Measurements from ENCODE around the gene ARAP1. TPM values are rescaled to one million over a fixed set of nuclear protein-coding genes. Genes with fewer than 3 reads are reported as not detected.

The ARAP1 gene
- total RNA-seq, 4 donors from 2014 or later, result 122 to 285 (median 145) TPM

GRCh38 chr11:72741429-72741833 lies 10.8 kb downstream of the ARAP1 start:
- Histone ChIP-seq H3K27ac (peak overlapping the region; percentile 30 to 82 (median 55)), H3K36me3 (no peaks in the 10 kb centered on the region), H3K4me1 (peaks cover 0 to 57% (median 56%) of the 10 kb centered on the region in 4 donors), H3K9me3 (no peaks in the 10 kb centered on the region), H3K27me3 (no peaks in the 10 kb centered on the region), H3K4me3 (no peak overlapping the region)
- TF ChIP-seq, protein P1, sequence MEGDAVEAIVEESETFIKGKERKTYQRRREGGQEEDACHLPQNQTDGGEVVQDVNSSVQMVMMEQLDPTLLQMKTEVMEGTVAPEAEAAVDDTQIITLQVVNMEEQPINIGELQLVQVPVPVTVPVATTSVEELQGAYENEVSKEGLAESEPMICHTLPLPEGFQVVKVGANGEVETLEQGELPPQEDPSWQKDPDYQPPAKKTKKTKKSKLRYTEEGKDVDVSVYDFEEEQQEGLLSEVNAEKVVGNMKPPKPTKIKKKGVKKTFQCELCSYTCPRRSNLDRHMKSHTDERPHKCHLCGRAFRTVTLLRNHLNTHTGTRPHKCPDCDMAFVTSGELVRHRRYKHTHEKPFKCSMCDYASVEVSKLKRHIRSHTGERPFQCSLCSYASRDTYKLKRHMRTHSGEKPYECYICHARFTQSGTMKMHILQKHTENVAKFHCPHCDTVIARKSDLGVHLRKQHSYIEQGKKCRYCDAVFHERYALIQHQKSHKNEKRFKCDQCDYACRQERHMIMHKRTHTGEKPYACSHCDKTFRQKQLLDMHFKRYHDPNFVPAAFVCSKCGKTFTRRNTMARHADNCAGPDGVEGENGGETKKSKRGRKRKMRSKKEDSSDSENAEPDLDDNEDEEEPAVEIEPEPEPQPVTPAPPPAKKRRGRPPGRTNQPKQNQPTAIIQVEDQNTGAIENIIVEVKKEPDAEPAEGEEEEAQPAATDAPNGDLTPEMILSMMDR (IDR thresholded peaks at IDR 0.05), result no peak
- no peak for TF ChIP-seq POLR2A (IDR thresholded peaks at IDR 0.05)
- peak in 2 of 3 donors; percentile 58 to 69 for DNase-seq

DNA sequence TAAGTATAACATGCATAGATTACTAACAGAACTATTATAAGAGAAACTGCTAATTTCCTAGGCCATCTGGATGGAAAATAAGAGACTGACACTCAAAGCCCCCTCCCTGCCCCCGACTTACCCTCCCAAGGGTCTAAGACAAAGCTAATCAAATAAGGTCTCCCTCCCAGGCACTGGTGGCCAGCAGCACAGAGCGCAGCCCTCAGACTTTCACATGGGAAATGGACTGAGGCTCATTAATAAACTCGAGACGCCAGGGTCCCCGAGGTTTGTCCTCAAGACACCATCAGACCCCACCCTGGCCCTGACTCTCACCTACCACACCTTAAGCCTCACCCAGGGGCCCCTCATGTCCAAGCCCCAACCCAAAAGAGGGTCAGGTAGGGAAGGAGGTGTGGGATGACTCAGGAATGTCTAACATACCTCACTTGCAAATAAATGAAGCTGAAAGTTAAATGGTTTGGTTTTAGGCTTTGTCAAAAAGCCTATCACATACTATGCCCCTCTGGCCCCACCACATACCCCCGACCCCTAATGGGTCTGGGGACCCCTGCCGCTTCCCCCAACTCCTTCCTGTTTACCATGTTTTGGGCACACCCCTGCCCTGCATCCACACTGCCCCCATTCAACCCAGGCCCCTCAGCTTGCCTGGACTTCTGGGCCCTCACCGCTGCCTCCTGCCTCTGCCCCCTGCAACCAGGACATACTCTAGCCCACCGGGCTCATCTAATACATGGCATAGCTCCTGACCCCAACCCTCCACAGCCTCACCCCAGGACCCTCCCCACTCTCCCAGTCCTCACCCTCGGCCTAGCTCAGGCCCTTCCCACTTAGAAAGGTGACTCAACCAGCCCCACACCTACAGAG lies 11.4 kb downstream of the ARAP1 start:
- TF ChIP-seq, protein P1 (IDR thresholded peaks at IDR 0.05), result no peak
- no peak for TF ChIP-seq POLR2A (IDR thresholded peaks at IDR 0.05)
- Histone ChIP-seq H3K9me3 (no peaks in the 10 kb centered on the region), H3K27me3 (no peaks in the 10 kb centered on the region), H3K27ac (peak overlapping the region; percentile 30 to 82 (median 55)), H3K36me3 (no peaks in the 10 kb centered on the region), H3K4me1 (peaks cover 0 to 60% (median 54%) of the 10 kb centered on the region in 4 donors), H3K4me3 (no peak overlapping the region)
- no peak for DNase-seq

GRCh38 chr11:72740060-72740424 lies 12.2 kb downstream of the ARAP1 start:
- Histone ChIP-seq H3K36me3 (no peaks in the 10 kb centered on the region), H3K4me1 (peaks cover 0 to 60% (median 53%) of the 10 kb centered on the region in 4 donors), H3K4me3 (no peak overlapping the region), H3K27ac (peak overlapping the region in 2 of 4 donors; percentile 73 to 82), H3K27me3 (no peaks in the 10 kb centered on the region), H3K9me3 (no peaks in the 10 kb centered on the region)
- no peak for DNase-seq
- TF ChIP-seq POLR2A (IDR thresholded peaks at IDR 0.05), result no peak
- TF ChIP-seq, protein P1 (IDR thresholded peaks at IDR 0.05), result no peak

- H3K4me3 ChIP-seq, result peak overlapping the region in 1 of 4 donors; percentile 16
- no peaks in the 10 kb centered on the region for H3K9me3 ChIP-seq
- H3K27me3 ChIP-seq, result no peaks in the 10 kb centered on the region
- TF ChIP-seq, protein P1 (IDR thresholded peaks at IDR 0.05), result no peak
- TF ChIP-seq POLR2A (IDR thresholded peaks at IDR 0.05), result no peak
- DNase-seq, result no peak
- peak overlapping the region; percentile 53 to 82 (median 70) for H3K27ac ChIP-seq
- peaks cover 0 to 59% (median 51%) of the 10 kb centered on the region in 4 donors for H3K4me1 ChIP-seq
- H3K36me3 ChIP-seq, result no peaks in the 10 kb centered on the region
These were observed 12.8 kb downstream of the ARAP1 start for GRCh38 chr11:72739240-72740059.

GRCh38 chr11:72738199-72739141 lies 13.7 kb downstream of the ARAP1 start:
- peak in 2 of 3 donors; percentile 88 to 89 for DNase-seq
- Histone ChIP-seq H3K27me3 (no peaks in the 10 kb centered on the region), H3K36me3 (no peaks in the 10 kb centered on the region), H3K4me3 (peak overlapping the region in 3 of 4 donors; percentile 5 to 17 (median 16)), H3K9me3 (no peaks in the 10 kb centered on the region), H3K27ac (peak overlapping the region; percentile 53 to 82 (median 70)), H3K4me1 (peaks cover 0 to 57% (median 44%) of the 10 kb centered on the region in 4 donors)
- TF ChIP-seq POLR2A (IDR thresholded peaks at IDR 0.05), result no peak
- TF ChIP-seq, protein P1 (IDR thresholded peaks at IDR 0.05), result no peak

Measured in Peyer's patch (tissue), 4 donors.